ENCODE measurements around the gene RHBG.

Gene RHBG

DNA sequence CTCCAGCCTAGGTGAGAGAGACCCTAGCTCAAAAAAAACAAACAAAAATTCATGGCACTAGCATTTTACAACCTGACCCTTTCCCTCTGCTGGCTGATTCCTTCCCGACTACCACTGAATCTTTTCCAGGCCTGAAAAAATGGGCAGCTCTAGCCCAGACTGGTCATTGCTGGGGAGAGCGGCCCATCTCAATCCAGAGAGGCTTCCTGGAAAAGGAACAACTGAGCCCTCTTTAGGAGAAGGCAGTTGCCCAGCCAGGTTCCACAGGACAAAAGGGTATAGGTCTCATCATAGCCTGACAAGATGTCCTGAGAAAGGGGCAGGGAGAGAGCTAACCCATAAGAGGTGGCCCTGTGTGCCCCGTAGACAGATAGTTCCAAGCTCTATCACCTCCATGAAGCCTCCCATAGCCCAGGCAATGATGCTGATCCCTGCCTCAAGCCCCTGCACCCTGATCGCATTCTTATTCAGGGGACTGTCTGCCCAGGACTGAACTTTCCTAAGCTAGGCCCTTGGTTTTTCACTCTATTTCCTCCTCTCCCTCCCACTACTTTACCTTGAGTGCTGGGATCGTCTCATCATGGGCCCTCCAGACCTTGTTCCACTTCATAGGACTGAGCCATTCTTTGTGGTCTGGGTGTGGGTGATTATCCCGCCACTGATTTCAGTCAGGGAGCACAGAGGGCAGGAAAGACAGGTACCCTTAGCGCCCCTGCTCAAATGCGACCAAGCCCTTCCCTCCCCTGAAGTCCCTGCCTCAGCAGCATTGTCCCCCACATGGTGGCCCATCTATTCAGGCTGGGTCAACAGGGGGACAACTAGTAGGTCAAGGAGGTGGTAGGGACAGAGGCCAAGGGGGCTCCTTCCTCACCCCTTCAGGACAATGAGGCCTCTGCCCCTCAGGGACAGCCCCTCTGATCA lies 18.2 kb downstream of the RHBG start:
- DNase-seq = no peak

DNA sequence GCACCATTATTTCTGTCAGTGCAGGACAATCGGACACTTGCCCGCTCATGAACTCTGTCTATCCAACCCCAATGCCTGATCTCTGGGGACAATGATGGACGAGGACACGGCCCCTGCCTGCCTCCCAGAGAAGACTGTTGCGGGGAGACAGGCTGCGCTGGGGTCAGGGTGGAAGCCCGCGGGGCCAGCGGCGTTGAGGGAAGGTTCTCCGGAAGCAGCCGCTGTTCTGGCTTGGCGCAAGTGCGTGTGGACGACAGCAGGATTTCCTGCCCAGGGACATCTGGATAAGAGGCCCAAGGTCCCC lies 18.8 kb downstream of the RHBG start:
- no peak for DNase-seq

DNA sequence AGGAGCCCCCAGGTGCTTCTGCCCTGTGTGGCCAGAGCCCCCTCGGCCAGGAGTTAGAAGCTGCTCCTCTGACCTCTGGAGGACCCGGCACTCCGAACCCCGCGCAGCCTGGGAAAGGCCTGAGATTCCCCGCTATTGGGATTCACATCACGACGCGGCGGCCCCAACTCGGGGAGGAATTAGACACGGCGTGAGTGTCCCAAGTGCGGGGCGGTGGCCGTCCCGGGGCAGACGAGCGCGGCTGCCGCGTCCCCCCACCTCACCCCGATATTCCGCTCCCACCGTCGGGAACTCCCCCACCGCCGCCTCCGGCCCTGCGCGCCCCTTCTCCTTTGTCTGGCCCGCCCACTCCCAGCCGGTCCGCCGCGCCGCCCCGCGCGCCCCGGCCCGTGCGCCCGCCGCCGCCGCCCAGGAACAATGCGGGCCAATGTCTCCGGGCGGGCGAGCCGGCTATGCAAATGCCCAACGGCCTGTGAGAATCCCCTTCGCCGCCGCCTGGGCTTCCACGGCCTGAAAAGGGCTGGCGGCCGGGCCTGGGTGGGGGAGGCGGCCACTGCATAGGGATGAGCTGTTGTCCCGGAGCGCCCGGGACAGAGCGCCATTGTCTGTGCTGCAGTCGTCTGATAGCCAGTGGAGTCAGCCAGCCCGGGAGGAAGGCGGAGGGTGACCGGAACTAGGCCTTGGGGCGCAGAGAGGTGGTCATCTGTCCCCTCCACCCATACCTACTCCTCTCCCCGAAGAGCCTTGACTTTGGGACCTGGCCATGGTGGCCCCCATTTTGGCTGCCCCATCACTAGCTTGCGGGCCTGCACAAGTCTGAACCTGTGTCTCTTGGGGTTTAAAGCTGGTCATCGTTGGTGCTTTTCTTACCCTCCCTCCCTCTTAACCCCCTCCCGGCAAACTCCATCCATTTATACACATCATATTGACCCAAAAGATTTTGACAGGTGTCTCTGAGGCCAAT lies 19.4 kb downstream of the RHBG start:
- no peak for DNase-seq

DNA sequence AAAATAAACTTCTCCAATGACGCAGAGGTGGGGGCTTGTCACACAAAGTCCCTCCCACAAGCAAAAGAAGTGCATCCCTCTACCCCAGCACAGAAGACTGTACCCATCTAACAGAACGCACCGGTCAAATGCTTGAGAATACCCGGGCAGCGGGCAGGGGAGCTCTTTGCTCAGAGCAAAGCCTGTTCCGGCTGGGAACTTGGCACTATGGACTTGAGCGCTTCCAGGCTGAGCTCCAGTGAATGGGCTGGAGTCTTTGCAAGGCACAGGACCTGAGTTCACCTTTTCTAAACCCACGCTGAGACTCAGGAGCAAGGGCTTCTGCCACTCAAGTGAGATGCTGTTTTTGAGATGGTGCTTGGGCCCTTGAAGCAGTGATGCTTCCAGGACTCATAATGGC lies 20.3 kb downstream of the RHBG start:
- no peak for DNase-seq

DNA sequence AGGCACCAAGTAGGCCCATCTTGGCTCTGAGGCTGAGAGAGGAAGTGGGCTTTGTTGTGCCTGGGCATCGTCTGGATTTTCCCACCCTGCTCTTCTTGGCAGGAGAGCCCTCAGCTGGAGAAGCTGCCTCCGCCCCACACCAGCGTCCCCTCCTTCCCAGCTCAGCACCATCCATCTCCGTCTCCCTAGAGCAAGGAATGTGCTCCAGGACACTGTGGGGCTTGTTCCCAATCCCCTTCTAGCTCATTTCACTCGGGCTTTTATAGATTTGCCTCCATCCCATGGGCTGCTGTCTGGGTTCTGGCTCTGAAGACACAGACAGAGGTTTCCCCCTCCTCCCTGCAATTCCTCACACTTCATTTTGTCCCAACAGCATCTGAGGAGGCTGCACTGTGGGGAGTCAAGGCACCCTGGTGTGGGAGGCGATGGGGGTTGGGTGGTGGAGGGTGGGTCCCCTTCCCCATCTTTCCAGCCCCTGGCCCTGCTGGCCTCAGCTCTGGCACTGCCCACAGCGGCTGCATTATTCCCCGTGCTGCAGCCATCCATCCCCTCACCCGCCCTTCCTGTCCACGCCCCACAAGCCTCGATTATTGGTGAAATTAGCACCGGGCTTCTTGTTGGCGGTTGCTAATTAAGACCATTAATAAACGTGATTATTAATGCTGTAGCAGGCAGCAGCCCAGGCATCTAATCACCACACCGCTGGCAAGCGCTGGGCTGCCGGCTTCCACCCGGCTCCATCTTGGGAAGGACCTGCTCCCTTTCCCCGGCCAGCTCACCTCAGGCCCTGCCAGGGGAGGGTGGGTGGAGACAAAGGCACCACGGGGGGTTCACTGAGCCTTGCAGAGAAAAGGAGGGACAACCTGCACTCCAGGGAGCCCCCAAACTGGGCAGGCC lies 21.7 kb downstream of the RHBG start:
- no peak for DNase-seq

DNA sequence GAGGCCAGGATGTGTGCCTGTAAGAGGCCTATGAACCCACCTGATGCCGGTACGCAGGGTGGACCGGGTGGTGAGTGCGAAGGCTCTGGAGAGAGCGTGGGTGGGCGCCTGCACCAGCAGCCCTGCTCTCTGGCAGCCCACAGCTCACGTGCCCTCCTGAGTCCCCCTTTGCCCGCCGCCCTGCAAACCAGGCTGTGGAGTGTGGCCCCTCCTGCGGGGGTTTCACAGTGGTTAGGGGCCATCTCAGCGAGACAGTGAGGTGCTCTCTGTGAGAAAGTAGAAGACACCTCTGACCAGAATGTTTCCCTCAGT lies 22.3 kb downstream of the RHBG start:
- DNase-seq = no peak

DNA sequence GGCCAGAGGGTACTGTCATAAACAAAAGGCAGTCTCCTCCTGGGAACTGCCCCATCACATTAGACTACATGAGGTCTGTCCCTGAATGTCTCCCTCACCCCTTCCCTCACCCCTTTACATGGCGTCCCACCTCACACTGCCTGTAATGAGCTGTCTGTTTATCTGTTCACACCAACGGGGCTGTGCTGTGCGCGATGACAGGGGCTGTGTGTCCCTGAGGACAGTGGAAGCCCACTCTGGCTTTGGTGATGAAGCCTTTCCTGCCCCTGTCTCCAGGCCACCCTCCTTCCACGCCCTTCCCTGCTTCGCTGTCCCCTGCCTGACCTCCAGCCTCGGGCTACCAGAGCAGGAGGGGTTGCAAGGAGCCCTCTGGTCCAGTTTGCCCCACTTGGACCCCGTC lies 22.7 kb downstream of the RHBG start:
- no peak for DNase-seq

DNA sequence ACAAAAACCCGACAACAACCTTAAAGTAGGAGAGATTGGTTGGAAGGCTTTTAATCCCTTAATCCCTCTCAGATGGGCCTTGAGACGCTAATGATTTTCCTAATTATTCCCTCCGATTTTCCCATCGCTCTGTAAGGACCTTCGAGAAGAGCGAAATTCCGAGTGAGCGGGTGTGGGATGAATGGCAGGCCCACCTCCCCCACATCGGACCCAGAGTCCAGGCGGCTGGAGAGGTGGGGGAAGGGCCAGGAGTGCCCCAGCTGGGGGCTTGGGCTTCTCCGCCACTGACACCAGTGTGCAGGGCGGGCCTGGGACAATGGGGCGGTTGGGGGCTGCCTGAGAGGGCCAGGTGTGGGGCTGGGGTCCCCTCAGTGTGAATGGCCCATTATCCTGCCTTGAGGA lies 23.4 kb downstream of the RHBG start:
- no peak for DNase-seq

DNA sequence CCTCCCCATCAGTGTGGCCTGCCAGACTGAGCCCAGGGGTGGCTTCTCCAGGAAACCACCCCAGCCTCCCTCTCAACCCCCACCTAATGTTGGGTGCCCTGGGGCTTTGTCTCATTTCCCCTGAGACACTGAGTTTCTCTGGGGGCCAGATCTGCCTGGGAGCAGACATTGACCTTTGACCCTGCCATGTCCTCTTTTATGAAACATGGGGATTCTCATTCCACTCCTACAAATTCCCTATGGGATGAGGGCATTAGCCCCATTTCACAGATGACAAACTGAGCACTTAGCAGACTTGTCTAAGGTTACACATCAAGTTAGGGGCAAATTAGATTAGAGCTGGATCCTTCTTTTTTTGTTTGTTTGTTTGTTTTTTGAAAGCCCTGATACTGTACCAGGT lies 24.1 kb downstream of the RHBG start:
- no peak for DNase-seq

DNA sequence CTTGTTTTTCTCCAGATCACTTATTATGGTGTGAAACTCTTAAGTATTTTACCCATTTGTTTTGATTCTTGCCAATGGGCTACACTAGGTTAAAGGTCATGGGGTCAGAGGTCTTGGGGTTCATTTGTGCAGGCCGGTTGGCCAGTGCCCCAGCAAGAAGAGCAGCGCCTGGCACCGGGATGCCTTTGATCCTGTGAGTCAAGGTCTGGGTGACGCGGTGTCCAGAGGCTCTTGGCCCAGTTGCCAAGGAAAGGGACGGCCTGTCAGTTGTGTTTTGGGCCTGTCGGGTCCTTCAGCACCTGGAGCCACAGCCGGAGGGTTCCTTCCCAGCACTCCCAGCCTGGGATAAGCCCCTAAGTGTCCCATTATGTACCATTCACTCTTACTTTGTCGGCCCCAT lies 25.1 kb downstream of the RHBG start:
- no peak for DNase-seq

DNA sequence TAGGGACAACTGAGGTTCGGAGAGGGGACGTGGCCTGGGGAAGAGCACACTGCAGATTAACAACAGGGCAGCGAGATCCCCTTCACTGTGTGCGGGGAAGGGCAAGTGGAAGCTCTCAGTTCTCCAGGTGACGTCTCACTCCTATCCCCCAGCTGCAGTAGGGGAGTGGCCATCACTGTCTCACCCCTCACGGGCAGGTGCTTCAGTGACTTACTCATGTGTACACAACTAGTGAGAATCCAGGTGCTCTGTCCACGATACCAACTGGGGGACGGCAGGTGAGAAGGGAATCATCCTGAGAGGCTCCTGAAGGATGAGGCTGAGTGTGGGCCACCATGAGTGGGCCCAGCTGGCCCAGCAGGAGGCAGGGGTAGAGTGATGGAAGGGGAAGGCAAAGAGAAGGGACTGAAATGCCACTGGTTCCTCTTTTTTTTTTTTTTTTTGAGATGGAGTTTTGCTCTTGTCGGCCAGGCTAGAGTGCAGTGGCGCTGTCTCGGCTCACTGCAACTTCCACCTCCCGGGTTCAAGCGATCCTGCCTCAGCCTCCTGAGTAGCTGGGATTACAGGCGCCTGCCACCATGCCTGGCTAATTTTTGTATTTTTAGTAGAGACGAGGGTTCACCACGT lies 25.9 kb downstream of the RHBG start:
- peak; percentile 45 for DNase-seq

DNA sequence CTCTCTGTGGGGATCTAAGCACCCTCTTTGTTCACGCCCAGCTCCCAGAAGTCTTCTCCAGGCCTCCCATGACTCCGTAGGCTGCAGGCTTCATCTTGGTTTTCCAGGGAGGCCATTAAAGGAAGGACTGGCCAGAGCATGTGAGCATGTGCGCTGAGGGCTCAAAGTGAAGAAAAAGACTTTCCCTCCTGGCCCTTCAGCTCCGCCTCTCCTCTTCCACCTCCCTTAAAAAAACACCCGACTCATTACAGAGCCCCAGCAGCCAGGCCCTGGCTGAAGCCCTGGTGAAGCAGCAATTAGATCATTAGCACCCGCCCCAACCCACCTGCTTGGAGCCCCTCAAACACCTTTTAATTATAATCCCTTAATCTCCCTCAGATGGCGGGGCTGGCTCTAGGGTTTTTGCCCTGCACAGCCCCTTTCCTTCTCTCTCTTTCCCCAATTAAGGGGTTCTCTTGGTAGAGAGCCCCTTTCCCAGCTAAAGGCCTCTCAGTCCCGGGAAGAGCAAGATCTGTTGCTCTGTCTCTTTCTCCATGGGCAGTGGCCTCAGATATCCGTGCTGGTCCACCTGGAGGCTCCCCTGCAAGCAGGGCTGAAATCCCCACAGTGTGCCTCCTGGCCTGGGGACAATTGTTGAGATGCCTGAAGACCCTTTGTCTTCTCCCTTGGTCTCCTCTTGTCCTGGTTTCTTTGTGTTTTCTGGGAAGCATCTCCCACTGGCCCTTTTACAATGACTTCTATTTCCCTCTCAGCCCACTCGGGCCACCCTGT lies 30.5 kb downstream of the RHBG start:
- no peak for DNase-seq

DNA sequence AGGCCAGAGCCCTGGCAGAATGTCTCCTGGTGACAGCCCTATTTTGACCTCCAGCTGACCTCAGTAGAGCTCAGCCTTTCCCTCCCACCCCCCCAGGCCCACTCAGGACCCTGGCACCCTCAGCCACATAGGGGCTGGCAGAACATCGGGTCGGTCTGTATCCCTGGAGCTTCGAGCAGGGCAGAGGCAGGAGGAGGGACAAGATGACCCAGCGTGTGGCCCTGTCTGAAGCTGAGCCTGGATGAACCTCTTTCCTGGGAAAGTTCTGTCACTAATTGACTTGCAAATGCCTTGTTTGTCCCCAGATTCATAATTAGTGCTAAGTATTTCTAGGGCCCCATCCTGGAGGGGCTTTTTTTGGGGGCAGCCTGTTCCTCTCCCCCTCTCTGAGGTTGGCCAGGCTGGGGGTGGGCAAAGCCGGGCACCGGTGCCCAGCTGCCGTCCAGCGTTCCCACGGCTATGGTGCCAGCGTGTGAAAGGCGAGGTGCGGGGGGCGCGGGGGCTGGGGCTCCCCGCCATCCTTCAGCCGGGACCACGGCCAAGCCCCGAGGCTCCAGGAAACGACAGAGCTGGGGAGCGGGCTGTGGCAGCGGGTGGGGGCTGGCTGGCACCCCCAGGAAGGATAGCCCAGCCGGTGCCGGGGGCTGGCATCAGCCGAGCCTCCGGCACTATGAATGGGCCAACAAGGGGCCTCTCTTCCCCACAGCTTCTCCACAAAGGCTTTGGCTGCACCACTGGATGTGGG lies 31.4 kb downstream of the RHBG start:
- no peak for DNase-seq

DNA sequence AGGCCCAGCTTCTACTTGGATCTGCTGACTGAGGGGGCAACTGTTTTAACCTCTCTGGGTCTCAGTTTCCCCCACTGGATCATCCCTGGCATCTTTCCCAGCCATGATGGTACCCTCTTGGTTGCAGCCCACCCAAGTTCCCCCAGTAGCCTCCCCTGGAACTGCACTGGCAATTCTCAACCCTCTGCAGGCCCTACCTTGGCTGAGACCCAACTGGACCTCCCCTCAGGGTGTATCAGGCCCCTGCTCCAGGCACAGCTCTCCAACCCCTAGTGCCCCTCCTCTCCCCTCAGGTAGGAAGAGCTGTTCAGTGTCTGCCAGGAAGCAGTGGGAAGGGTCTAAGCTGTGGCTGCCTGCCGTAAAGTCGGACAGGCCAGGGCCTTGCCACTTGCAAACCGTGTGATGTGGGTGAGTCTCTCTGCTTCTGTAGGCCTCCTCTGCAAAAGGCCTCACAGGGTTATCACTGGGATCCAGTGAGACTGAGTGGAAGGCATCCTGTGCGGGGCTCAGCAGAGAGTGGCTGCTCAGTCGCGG lies 32.1 kb downstream of the RHBG start:
- DNase-seq = no peak

DNA sequence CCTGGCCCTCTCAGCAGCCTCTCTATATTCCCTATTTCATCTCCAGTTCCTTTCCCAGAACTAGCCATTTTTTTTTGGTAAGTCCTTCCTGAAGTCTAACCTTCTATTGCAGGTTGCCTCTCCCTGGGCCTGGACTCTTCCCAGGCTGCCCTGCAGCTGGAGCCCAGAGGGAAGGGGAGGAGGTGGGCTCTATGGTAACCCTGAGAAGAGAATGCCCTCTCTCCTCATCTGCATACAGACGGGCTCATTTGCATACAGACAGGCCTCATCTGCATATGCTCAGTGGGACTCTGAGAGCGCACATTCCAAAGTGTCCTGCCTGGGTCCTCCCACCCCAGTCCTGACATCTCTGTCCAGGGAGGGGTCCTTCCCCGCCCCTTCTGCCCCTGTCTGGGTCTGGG lies 32.7 kb downstream of the RHBG start:
- no peak for DNase-seq

DNA sequence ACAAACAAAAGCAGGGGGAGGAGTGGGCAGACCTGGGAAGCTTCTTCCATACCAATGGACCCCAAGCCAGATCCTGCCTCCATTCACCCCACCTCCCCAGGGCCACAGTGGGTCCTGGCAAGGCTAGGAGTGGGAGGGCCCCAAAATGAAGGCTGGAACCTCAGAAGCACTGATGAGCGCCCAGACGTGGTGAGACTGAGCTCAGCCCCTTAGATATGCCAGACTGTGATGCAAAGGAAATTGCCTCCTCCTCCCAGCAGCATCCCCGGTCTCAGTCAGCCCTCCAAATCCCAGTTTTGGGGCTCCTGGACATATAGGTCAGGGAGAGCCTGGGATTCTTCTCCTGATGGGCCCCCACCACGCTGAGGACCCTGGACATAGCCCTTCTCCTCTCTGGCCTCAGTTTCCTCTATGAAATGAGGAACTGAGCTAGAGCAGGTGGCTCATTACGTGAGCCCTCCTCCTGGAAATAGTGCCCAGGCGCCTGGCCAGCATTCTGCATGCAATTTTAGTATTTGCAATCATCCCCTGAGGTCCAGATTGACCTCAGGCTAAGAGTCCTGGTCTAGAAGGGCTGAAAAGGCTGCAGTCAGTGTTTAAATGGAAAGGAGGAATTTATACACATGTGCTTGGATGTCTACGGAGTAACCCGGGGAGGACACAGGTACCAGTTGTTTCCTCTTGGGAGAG lies 33.5 kb downstream of the RHBG start:
- DNase-seq = no peak

DNA sequence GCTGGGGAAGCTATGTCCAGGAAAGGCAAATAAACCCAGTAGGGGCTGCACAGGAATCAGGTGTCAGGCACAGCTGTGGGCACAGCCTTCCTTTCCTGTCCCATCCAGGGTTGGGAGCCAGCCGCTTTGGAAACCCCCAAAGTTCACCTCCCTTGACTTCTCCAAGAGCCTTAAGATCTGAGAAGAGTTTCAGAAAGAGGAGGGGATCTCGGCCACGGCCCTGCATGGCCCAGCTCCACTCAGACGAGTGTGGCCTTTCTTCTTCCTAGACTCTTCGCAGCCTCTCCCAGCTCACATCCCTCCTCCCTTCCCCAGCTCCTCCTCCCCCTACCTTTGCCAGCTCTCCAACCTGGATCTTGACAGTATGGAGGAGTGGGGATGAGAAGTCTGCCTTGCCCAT lies 36.7 kb downstream of the RHBG start:
- DNase-seq = no peak

DNA sequence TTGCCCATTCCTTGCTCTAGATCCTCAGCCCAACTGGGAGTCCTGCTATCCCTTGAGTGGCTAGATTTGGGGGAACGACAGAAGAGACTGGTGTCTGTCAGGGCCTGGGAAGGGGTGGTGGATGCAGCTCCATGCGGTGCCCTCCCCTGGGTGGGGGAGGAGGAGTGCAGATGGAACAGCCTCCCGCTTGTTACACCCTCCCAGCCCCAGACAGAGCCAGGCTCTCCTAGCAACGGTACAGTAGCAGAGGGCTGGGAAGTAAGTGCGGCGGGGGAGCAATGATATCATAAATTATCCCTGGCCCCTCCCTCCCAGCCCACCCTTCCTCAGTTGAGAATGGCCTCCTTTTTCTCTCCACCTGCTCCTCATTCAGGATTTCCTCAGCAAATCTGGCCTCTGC lies 37.2 kb downstream of the RHBG start:
- DNase-seq = no peak

DNA sequence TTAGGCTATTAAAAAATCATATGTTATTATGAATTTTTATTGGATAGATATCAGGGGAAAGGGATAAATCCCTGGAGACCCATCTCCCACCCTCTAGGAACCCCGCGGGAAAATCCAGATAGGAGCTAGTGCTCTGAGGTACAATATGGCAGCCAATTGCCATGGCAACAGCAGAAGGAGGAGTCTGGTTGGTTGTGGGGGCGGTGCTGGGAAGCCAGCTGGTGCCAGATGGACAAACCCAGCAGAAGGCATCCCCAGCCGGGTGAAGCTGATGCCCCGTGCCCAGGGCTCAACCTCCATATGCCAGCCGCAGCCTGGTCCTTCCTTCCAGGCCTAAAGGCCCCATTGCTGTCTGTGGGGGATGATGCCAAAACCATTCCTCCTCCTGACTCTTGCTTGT lies 38.3 kb downstream of the RHBG start:
- DNase-seq = no peak

DNA sequence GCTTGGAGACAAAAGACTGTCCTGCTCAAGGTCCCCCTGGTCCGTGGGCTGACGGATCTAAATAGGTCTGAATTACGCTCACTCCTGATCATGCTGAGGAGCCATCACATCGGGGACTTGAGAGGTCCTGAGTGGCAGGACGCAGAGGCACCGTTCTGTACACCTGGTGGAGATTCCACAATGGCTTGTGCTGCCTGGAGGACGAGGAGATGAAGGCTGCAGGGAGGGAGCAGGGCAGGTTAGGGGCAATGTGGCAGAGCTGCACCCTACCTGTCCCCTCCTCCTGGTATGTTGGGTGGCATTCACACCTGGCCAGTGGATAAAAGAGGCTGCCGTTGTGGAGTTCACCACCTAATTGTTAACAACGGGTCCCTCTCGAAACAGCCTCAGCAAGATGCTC lies 38.7 kb downstream of the RHBG start:
- DNase-seq = no peak
